ENCODE results near the gene ABCG4.
"Not testable (repeated sequence)": the region's sequence is repeated elsewhere in the genome, so short reads cannot be mapped to it uniquely, and the experiment has no call there.

Gene ABCG4

GRCh38 chr11:119115484-119116234, 33.2 kb upstream of the ABCG4 start:
- no peak for DNase-seq (ENCODE audit: low spot score)

- DNase-seq (ENCODE audit: low spot score), result no peak
Measured at GRCh38 chr11:119116235-119116594, 32.6 kb upstream of the ABCG4 start.

GRCh38 chr11:119116601-119117000, 32.3 kb upstream of the ABCG4 start:
- DNase-seq (ENCODE audit: low spot score), result no peak

DNA sequence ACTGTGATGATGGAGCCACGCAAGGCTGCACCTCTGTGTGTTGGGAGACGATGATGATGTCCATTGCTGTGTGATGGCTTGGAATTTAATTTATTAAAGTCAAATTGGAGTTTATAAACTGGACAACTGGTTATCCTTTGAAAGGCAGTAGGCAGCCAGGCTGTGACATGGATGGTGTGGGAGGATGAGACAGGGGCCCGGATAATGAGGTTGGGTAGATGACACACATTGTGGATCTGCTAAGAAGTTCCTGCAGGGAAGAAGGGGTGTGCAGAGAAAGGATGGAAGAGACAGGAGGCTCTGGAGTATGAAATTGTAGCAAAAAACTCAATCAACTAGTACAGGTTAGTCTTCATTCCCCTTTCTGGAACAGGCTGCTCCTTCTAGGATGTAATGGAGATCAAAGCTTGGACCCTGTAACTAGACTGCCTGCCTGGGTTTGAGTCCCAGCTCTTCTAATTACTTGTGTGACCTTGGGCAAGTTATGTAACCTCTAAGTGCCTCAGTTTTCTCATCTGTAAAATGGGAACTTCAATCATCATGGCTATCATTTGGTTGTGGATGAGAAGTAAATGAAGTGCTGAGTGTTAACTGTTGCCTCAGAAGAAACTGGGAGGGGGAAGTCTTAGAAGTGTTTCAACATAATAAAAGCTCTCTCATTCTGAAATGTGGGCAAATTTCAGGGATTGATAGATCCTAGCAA, 31.7 kb upstream of the ABCG4 start:
- no peak for DNase-seq (ENCODE audit: low spot score)

DNA sequence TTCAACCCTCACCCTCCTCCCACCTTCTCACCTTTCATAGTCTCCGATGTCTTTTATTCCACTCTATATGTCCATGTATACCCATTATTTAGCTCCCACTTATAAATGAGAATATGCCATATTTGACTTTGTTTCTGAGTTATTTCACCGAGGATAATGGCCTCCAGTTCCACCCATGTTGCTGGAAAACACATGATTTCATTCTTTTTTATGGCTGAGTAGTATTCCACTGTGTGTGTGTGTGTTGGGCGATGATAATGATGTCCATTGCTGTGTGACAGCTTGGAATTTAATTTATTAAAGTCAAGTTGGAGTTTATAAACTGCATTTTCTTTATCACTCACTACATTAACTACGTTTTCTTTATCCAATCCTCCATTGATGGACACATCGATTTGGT, 30.6 kb upstream of the ABCG4 start:
- no peak for DNase-seq (ENCODE audit: low spot score)

GRCh38 chr11:119118946-119119345, 29.9 kb upstream of the ABCG4 start:
- DNase-seq (ENCODE audit: low spot score), result no peak

- DNase-seq (ENCODE audit: low spot score), result no peak
Measured at GRCh38 chr11:119120639-119121007, 28.2 kb upstream of the ABCG4 start.

DNA sequence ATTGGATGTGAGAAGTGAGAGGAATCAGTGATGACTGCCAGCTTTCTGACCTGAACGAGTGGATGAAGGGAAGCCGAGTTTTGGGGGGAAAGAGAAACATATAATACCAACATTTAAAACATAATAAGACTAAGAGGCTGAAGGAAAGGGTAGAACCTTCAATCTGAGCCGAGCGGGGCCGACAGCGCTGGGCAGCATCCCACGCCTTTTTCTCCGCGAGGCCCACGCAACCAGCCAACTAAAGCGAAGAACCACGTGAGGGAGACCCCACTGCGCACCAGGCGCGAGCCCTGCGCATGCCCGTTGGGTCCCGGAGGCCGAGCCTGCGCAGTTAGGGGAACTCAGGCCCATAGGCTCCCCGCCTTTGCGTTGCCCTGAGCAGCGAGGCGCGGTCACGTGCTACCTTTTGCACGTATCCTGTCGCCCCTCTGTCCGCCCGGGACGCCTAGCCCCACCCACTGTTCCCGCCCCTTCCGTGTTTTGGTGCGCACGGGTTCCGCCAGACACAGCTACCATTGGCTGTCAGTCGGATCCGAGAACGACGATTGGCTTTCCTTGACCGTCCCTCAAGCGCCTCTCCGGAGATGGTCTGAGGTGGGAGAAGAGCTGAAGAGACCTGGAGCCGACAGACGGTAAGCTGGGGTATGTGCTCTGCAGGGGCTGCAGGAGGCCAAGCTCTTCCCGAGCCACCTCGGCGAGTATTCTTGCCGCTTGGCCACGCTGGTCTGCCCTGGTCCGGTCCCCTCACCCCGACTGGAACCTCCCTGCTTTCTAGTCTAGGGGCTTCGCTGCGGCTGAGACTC, 27.6 kb upstream of the ABCG4 start, which contains the start of gene HINFP:
HINFP (plus strand) TSS at position 573 of the 803 bp plus-strand sequence. CDS start 5,365 bp downstream, outside the sequence.
- peak; percentile 99 for DNase-seq (ENCODE audit: low spot score)

DNA sequence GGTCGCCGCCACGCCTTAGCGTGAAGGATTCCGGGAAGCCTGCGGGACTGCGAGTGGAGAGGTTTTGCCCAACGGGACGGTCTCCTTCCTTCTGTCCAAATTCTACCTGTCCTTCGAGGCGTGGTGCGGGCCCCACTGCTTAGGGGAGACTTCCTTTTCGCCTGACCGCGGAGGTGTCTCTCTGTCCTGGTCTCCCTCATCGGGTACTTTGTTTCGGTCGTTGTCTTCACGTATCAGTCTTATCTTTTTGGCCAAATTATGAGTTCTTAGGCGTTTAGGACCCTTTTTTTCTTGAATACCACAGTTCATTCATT, 27.1 kb upstream of the ABCG4 start:
- DNase-seq (ENCODE audit: low spot score), result no peak

DNA sequence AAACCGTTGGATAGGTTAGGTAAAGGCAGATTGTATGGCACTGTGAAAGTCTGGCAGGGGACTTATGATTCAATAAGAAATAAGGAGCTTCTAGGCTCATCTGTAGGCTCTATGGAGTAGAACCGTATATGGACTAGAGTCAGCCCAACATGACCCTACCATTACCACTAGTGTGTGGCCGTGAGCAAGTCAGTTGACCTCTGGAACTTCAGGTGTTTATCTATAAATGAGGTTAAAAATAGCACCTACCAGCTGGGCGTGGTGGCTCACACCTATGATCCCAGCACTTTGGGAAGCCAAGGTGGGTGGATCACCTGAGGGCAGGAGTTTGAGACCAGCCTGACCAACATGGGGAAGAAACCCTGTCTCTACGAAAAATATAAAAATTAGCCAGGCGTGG, 23.0 kb upstream of the ABCG4 start:
- DNase-seq (ENCODE audit: low spot score), result no peak

DNA sequence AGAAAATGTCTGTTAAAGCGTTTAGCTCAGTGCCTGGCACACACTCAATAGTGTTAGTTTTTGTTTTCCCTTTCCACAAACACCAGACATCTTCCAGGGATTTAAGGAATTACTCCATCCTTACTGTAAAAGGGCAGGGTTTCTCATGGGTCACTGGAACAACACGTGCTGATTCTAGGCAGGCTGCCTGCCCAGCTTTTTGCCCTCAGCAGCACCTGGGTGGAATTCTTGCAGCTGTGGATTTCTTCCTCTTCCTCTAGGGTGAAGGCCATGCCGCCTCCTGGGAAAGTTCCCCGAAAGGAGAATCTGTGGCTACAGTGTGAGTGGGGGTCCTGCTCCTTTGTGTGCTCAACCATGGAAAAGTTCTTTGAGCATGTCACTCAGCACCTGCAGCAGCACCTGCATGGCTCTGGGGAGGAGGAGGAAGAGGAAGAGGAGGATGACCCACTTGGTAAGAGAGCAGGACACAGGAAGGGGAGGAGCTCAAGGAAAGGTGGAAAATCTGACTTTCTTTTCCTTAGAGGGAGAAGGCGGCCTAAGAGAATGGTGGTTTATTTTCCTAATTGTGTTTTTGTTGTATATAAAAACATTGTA, 22.1 kb upstream of the ABCG4 start:
- no peak for DNase-seq (ENCODE audit: low spot score)

GRCh38 chr11:119130662-119131061, 18.2 kb upstream of the ABCG4 start:
- no peak for DNase-seq (ENCODE audit: low spot score)

GRCh38 chr11:119134389-119134978, 14.4 kb upstream of the ABCG4 start:
- peak; percentile 67 for DNase-seq (ENCODE audit: low spot score)

- DNase-seq (ENCODE audit: low spot score), result not testable (repeated sequence)
Measured at GRCh38 chr11:119139276-119139675, 9.6 kb upstream of the ABCG4 start.

GRCh38 chr11:119144825-119145486, 3.9 kb upstream of the ABCG4 start:
- peak; percentile 92 for DNase-seq (ENCODE audit: low spot score)

GRCh38 chr11:119145551-119145950, 3.3 kb upstream of the ABCG4 start:
- DNase-seq (ENCODE audit: low spot score), result no peak

DNA sequence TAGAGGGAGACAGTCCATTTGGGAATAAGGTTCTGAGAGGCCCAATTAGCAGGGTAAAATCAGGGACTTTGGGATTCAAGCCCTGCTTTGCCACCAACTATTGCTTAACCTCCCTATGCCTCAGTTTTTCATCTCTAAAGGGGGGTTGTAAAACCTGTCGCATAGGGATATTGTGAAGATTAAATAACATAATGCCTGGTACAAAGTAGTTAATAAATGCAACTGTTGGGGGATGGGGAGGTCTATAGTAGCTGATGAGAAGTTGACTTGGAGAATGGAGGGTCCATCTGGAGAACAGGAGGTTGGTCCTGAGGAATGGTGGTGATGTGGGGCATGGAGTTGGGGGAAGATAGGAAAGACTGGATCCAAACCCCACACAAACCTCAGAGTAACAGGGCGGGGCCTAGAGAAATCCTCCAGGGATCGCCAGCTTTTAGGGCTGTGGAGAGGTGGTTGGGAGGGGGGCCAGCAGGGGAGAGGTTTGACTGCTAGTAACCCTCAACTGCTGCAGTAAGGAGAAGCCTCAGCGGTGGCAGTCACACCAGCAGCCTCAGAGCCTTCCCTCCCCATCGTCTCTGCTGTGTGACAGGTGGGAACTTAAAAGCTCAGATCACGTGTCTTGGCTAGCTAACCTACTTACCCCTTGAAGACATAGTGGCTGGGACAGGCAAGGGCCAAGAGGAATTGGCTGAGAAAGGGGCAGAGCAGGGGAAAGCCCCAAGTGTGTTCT, 1.1 kb upstream of the ABCG4 start:
- DNase-seq (ENCODE audit: low spot score), result no peak

DNA sequence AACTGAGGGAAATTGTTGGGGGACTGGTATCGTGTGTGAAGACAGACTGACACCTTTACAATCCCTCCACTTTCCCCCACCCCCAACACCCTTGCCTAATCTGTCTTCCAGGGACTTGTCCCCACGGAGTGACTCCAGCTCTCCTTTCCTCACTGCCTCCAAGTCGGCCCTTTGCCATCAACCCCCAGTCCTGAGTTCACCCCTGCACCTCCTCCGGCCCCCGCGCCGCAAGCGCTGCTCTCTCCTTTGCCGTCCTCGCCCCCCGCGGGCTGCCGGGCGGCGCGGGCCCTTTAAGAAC, 183 bp upstream of the ABCG4 start:
- no peak for DNase-seq (ENCODE audit: low spot score)

DNA sequence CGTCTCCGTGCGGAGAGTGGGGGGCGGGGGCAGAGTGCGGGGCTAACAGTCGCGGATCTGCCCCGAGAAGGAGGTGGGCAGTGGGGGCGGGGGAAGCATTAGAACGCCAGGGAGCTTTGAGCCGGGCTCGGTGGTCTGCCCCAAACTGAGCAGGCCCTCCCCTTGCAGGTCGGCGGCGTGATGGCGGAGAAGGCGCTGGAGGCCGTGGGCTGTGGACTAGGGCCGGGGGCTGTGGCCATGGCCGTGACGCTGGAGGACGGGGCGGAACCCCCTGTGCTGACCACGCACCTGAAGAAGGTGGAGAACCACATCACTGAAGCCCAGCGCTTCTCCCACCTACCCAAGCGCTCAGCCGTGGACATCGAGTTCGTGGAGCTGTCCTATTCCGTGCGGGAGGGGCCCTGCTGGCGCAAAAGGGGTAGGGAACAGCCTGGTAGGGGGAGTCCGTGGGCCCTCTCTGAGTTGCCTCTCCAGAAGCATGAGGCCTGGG, 979 bp downstream of the ABCG4 start:
- DNase-seq (ENCODE audit: low spot score), result no peak

DNA sequence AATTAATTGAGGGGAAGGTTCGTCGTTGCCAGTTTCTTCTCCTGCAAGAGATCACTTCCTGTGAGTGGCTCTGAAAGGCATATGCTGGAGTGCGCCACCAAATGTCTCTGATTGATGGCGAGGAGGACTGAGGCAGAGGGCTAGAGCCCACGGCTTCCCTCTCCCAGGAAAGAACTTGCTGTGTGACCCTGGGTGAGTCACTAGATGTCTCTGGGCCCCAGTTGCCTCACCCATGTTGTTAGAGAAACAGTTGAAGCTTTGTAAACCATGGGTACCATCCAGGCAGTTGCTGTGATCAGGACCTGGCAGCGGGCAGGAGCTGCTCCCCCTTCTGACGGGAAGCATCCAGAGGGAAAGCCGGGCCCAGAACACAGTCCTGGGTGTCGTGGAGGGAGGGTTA, 3.2 kb downstream of the ABCG4 start:
- no peak for DNase-seq (ENCODE audit: low spot score)

GRCh38 chr11:119152604-119153003, 3.8 kb downstream of the ABCG4 start:
- no peak for DNase-seq (ENCODE audit: low spot score)

All from iPS-NIHi11 (cell line).